ENCODE measurements around the gene HOXA5. TPM values are rescaled to one million over a fixed set of nuclear protein-coding genes. Genes with fewer than 3 reads are reported as not detected.

Gene HOXA5
- total RNA-seq, 1 donor from 2014 or later: 0.59 TPM

GRCh38 chr7:27189997-27190748 lies 46.7 kb upstream of the HOXA5 start:
- H3K4me1 Mint-ChIP-seq (ENCODE audit: unreplicated experiment): peaks cover 36% of the 10 kb centered on the region
- peak overlapping the region; percentile 67 for H3K4me3 Mint-ChIP-seq (ENCODE audit: unreplicated experiment)
- H3K9me3 Mint-ChIP-seq (ENCODE audit: unreplicated experiment): no peaks in the 10 kb centered on the region
- no peak for TF ChIP-seq CTCF (IDR thresholded peaks at IDR 0.05; ENCODE audit: unreplicated experiment)
- no peak overlapping the region for H3K27ac Mint-ChIP-seq (ENCODE audit: unreplicated experiment)
- peaks cover 6% of the 10 kb centered on the region for H3K36me3 Mint-ChIP-seq (ENCODE audit: low read depth, unreplicated experiment)
- peaks cover 62% of the 10 kb centered on the region for H3K27me3 Mint-ChIP-seq (ENCODE audit: unreplicated experiment)
- DNase-seq (ENCODE audit: low spot score): no peak

GRCh38 chr7:27189295-27189996 lies 46.0 kb upstream of the HOXA5 start:
- peaks cover 6% of the 10 kb centered on the region for H3K36me3 Mint-ChIP-seq (ENCODE audit: low read depth, unreplicated experiment)
- no peak for DNase-seq (ENCODE audit: low spot score)
- peaks cover 60% of the 10 kb centered on the region for H3K27me3 Mint-ChIP-seq (ENCODE audit: unreplicated experiment)
- no peaks in the 10 kb centered on the region for H3K9me3 Mint-ChIP-seq (ENCODE audit: unreplicated experiment)
- H3K27ac Mint-ChIP-seq (ENCODE audit: unreplicated experiment): no peak overlapping the region
- TF ChIP-seq CTCF (IDR thresholded peaks at IDR 0.05; ENCODE audit: unreplicated experiment): no peak
- no peak overlapping the region for H3K4me3 Mint-ChIP-seq (ENCODE audit: unreplicated experiment)
- H3K4me1 Mint-ChIP-seq (ENCODE audit: unreplicated experiment): peaks cover 42% of the 10 kb centered on the region

- no peaks in the 10 kb centered on the region for H3K9me3 Mint-ChIP-seq (ENCODE audit: unreplicated experiment)
- no peak overlapping the region for H3K27ac Mint-ChIP-seq (ENCODE audit: unreplicated experiment)
- DNase-seq (ENCODE audit: low spot score): no peak
- peak overlapping the region; percentile 81 for H3K4me3 Mint-ChIP-seq (ENCODE audit: unreplicated experiment)
- H3K36me3 Mint-ChIP-seq (ENCODE audit: low read depth, unreplicated experiment): peaks cover 6% of the 10 kb centered on the region
- H3K27me3 Mint-ChIP-seq (ENCODE audit: unreplicated experiment): peaks cover 57% of the 10 kb centered on the region
- peaks cover 46% of the 10 kb centered on the region for H3K4me1 Mint-ChIP-seq (ENCODE audit: unreplicated experiment)
- no peak for TF ChIP-seq CTCF (IDR thresholded peaks at IDR 0.05; ENCODE audit: unreplicated experiment)
These were observed 45.2 kb upstream of the HOXA5 start for GRCh38 chr7:27188386-27189294.

DNA sequence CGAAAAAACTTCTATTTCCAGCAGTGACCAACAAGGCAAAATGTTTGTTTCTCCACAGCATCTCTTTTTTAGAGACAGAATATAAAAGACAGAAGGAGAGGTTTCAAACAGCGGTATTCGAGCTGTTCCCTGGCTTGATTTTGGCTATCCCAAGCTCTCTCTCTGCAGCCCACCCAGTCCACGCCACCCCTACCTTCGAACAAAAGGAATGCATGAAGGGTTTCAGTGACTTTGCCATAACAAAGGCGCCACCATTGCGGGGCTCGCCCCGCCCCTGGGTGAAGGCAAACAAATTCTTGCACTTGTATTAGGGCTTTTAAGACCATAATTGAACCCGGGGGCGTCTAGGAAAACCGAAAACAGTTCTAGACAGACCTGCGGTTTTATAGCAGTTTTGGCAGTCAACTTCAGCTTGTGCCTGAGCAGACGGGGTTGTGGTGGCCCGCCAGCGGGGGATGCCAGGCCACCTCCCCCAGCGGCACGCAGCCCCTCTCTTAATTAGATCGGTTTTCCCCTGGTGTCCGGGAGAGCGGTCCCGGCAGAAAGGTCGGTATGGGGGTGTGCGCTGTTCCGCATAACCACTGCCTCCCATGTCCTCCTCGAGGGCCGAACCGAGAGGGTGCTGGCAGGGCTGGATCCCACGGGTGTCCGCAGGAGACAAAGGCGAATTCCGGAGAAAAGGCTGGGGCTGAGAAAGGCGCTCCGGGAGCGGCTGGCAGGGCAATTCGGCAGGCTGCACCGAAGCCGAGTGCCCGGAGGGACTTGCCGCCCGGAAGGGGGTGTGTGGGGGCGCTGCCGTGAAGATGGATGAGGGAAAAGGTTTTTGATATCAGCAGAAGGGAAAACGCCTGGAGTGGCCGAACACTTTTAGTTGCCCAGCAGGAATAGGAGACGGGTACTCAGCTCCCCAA lies 44.2 kb upstream of the HOXA5 start:
- TF ChIP-seq CTCF (IDR thresholded peaks at IDR 0.05; ENCODE audit: unreplicated experiment): no peak
- Mint-ChIP-seq H3K4me3 (ENCODE audit: unreplicated experiment) (no peak overlapping the region), H3K4me1 (ENCODE audit: unreplicated experiment) (peaks cover 46% of the 10 kb centered on the region), H3K27ac (ENCODE audit: unreplicated experiment) (no peak overlapping the region), H3K9me3 (ENCODE audit: unreplicated experiment) (no peaks in the 10 kb centered on the region), H3K27me3 (ENCODE audit: unreplicated experiment) (peaks cover 58% of the 10 kb centered on the region), H3K36me3 (ENCODE audit: low read depth, unreplicated experiment) (peaks cover 6% of the 10 kb centered on the region)
- no peak for DNase-seq (ENCODE audit: low spot score)

All from endothelial cell (in vitro differentiated cells).